ENCODE results near the gene CBLN3.

- TF ChIP-seq YY1 (IDR thresholded peaks at IDR 0.05; ENCODE audit: insufficient read depth, insufficient read length): no peak
- no peak for TF ChIP-seq SUZ12 (IDR thresholded peaks at IDR 0.05; ENCODE audit: extremely low read depth, insufficient read depth, insufficient read length)
Observed at GRCh38 chr14:24425704-24426103, 3.8 kb downstream of the CBLN3 start.
